ENCODE data around the gene GPANK1.

- TF ChIP-seq SIN3A (IDR thresholded peaks at IDR 0.05; ENCODE audit: borderline replicate concordance, insufficient read depth, low read length) (no peak), POLR2AphosphoS5 (IDR thresholded peaks at IDR 0.05; ENCODE audit: low read depth, low read length) (no peak), REST (IDR thresholded peaks at IDR 0.05; ENCODE audit: insufficient read depth in 1 of 2, low read depth in 2 of 2, low read length in 2 of 2) (no peak)
These were observed 49.0 kb downstream of the GPANK1 start for GRCh38 chr6:31615748-31616147.
